CD14-positive monocyte (primary cell): ENCODE data around the gene EXOC6. TPM values are rescaled to one million over a fixed set of nuclear protein-coding genes. Genes with fewer than 3 reads are reported as not detected.

Experiments
- DNase-seq, 3 donors: peaks; one replicate each; pipeline ENCODE4 v3.0.0-alpha.2; 2011 to 2022
- H2AFZ ChIP-seq: 2 replicates; pipeline ENCODE4 v1.6.0; 2012; ENCODE audit warnings: mild to moderate bottlenecking, low read depth, low read length, inconsistent platforms; ENCODE audit not compliant: insufficient read depth, poor library complexity, severe bottlenecking
- H3K27ac ChIP-seq, 2 donors: 1 replicate in 1 of 2; 2 replicates in 1 of 2; pipeline ENCODE4 v1.5.1; 2012 to 2013; ENCODE audit warnings: low read length in 2 of 2, control low read depth in 1 of 2, inconsistent platforms in 1 of 2, low read depth in 1 of 2, mild to moderate bottlenecking in 1 of 2
- H3K27me3 ChIP-seq, 2 donors: one replicate each; pipeline versions ENCODE4 v1.6.0 to v1.6.1; 2011 to 2013; ENCODE audit warnings: low read length in 2 of 2; ENCODE audit not compliant: control insufficient read depth in 2 of 2, insufficient read depth in 2 of 2
- H3K36me3 ChIP-seq, 2 donors: replicated peaks in 1 of 2; 1 replicate in 1 of 2; 2 replicates in 1 of 2; pipeline versions ENCODE4 v1.5.1 to v1.6.1; 2012 to 2013; ENCODE audit warnings: low read length in 2 of 2, control low read depth in 1 of 2, inconsistent platforms in 1 of 2, mild to moderate bottlenecking in 1 of 2; ENCODE audit not compliant: insufficient read depth in 2 of 2, control insufficient read depth in 1 of 2
- H3K4me1 ChIP-seq, 2 donors: 1 replicate in 1 of 2; 2 replicates in 1 of 2; pipeline versions ENCODE4 v1.5.1 to v1.6.1; 2012 to 2013; ENCODE audit warnings: low read length in 2 of 2, control low read depth in 1 of 2, inconsistent platforms in 1 of 2, mild to moderate bottlenecking in 1 of 2, moderate library complexity in 1 of 2; ENCODE audit not compliant: insufficient read depth in 2 of 2, control insufficient read depth in 1 of 2
- H3K4me2 ChIP-seq: replicated peaks from 2 replicates; pipeline ENCODE3; 2012; ENCODE audit warnings: low read length, moderate library complexity, mild to moderate bottlenecking; ENCODE audit not compliant: poor library complexity, severe bottlenecking; ENCODE audit errors: extremely low read depth
- H3K4me3 ChIP-seq, 3 experiments: fragments of 200-600 bp in 1 of 3; sonication (generic) in 1 of 3; replicated peaks in 1 of 3; 1 replicate in 2 of 3; 2 replicates in 1 of 3; pipeline ENCODE4 v1.5.1; 2011 to 2013; ENCODE audit warnings: low read length in 3 of 3, mild to moderate bottlenecking in 3 of 3, control low read depth in 2 of 3, low read depth in 2 of 3, inconsistent platforms in 1 of 3, moderate library complexity in 1 of 3
- H3K79me2 ChIP-seq: 2 replicates; pipeline ENCODE4 v1.6.0; 2012; ENCODE audit warnings: mild to moderate bottlenecking, control low read depth, inconsistent platforms, low read length, moderate library complexity; ENCODE audit not compliant: insufficient read depth
- H3K9ac ChIP-seq: 2 replicates; pipeline ENCODE4 v1.6.0; 2017; ENCODE audit warnings: low read length, mild to moderate bottlenecking; ENCODE audit not compliant: insufficient read depth, poor library complexity, severe bottlenecking
- H3K9me3 ChIP-seq, 2 donors: replicated peaks in 1 of 2; 1 replicate in 1 of 2; 2 replicates in 1 of 2; pipeline versions ENCODE4 v1.5.1 to v1.6.1; 2012 to 2013; ENCODE audit warnings: low read length in 2 of 2, control low read depth in 1 of 2; ENCODE audit not compliant: control insufficient read depth in 1 of 2, insufficient read depth in 1 of 2
- H4K20me1 ChIP-seq: 2 replicates; pipeline ENCODE4 v1.6.0; 2012; ENCODE audit warnings: mild to moderate bottlenecking, low read length, control low read depth, moderate library complexity; ENCODE audit not compliant: insufficient read depth
- H3K27ac Mint-ChIP-seq, 7 donors: one replicate each; pipeline ENCODE4 v1.8.0; 2020; ENCODE audit warnings: mild to moderate bottlenecking in 7 of 7, mixed read lengths in 7 of 7, moderate library complexity in 6 of 7, inconsistent platforms in 2 of 7
- H3K27me3 Mint-ChIP-seq, 3 donors: one replicate each; pipeline ENCODE4 v1.8.0; 2021 to 2022; ENCODE audit warnings: low read depth in 3 of 3, mild to moderate bottlenecking in 3 of 3, mixed read lengths in 3 of 3, moderate library complexity in 3 of 3, inconsistent platforms in 1 of 3
- H3K36me3 Mint-ChIP-seq, 2 donors: one replicate each; pipeline ENCODE4 v1.8.0; 2020; ENCODE audit warnings: mixed read lengths in 2 of 2, inconsistent platforms in 1 of 2, mild to moderate bottlenecking in 1 of 2
- H3K4me1 Mint-ChIP-seq: one replicate; pipeline ENCODE4 v1.8.0; 2020; ENCODE audit warnings: mild to moderate bottlenecking, mixed read lengths
- H3K4me3 Mint-ChIP-seq, 2 donors: one replicate each; pipeline ENCODE4 v1.8.0; 2020; ENCODE audit warnings: mild to moderate bottlenecking in 2 of 2, mixed read lengths in 2 of 2, moderate library complexity in 1 of 2
- H3K9me3 Mint-ChIP-seq, 7 donors: one replicate each; pipeline ENCODE4 v1.8.0; 2020 to 2022; ENCODE audit warnings: mixed read lengths in 7 of 7, mild to moderate bottlenecking in 6 of 7, moderate library complexity in 6 of 7, inconsistent platforms in 2 of 7
- WGBS: methylation state at CpG from one replicate; pipeline ENCODE4 v1.1.5; 2013; ENCODE audit warnings: missing lambda C conversion rate; ENCODE audit not compliant: insufficient coverage; 5-methylcytosine and 5-hydroxymethylcytosine counted together
- intact Hi-C, 2 donors: fragments of 100-400 bp; cut with micrococcal nuclease; formaldehyde crosslinking; loops; one replicate each; pipeline versions ENCODE4 v1.15.0 to v1.15.1; 2023
- polyA plus RNA-seq, 3 donors: library from polyadenylated mRNA; depleted of rRNA in 1 of 3; unstranded in 2 of 3; stranded (reverse) in 1 of 3; fragments of 300-500 nt in 2 of 3; fragments of >200 nt in 1 of 3; fragmentation: Illumina TruSeq in 2 of 3; gene quantifications; 1 replicate in 2 of 3; 2 replicates in 1 of 3; pipeline ENCODE4 v1.2.3, GENCODE V29; 2012 to 2021
- TF ChIP-seq, protein P1 (sequence below): fragments of 200-600 bp; IDR thresholded peaks from one replicate; pipeline ENCODE4 v1.8.0; 2022; ENCODE audit warnings: antibody characterized with exemption, mild to moderate bottlenecking

EXOC6 gene
- polyA plus RNA-seq, 3 donors: 7.5 to 9.6 (median 8.3) TPM

DNA sequence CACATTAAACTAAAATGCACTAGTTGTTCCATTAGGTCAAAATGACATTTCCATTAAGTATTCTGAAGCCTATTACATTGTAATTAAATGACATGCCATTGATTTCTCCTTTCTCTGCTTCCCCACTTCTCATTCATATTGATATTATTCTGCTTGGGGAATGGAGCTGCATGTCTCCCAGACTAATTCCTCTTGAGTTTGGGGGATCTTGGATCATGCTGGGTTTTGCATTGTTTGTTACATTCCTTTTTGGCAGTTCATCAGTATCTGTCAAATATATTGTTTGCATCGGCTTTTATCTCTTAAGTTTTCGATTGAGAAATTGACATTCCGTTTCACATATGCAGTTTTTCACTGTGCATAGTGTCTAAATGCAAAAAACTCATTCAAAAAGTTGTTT lies 147.2 kb downstream of the EXOC6 start:
- intact Hi-C loops: no loop called here
- no peaks in the 10 kb centered on the region for H4K20me1 ChIP-seq
- H3K4me2 ChIP-seq: no peak overlapping the region
- no peaks in the 10 kb centered on the region for H3K4me1 ChIP-seq
- no peaks in the 10 kb centered on the region for H3K27me3 ChIP-seq
- Mint-ChIP-seq H3K27me3 (peaks cover 0 to 2% (median 0%) of the 10 kb centered on the region in 3 donors), H3K27ac (no peak overlapping the region), H3K36me3 (peaks cover 9 to 10% of the 10 kb centered on the region in 2 donors), H3K4me3 (no peak overlapping the region), H3K9me3 (no peaks in the 10 kb centered on the region), H3K4me1 (no peaks in the 10 kb centered on the region)
- no peak overlapping the region for H3K4me3 ChIP-seq
- TF ChIP-seq, protein P1, sequence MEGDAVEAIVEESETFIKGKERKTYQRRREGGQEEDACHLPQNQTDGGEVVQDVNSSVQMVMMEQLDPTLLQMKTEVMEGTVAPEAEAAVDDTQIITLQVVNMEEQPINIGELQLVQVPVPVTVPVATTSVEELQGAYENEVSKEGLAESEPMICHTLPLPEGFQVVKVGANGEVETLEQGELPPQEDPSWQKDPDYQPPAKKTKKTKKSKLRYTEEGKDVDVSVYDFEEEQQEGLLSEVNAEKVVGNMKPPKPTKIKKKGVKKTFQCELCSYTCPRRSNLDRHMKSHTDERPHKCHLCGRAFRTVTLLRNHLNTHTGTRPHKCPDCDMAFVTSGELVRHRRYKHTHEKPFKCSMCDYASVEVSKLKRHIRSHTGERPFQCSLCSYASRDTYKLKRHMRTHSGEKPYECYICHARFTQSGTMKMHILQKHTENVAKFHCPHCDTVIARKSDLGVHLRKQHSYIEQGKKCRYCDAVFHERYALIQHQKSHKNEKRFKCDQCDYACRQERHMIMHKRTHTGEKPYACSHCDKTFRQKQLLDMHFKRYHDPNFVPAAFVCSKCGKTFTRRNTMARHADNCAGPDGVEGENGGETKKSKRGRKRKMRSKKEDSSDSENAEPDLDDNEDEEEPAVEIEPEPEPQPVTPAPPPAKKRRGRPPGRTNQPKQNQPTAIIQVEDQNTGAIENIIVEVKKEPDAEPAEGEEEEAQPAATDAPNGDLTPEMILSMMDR: no peak
- peaks cover 5 to 16% of the 10 kb centered on the region in 2 donors for H3K36me3 ChIP-seq
- no peak overlapping the region for H2AFZ ChIP-seq
- H3K79me2 ChIP-seq: no peaks in the 10 kb centered on the region
- H3K9me3 ChIP-seq: no peaks in the 10 kb centered on the region
- no peak overlapping the region for H3K9ac ChIP-seq
- no peak for DNase-seq
- no peak overlapping the region for H3K27ac ChIP-seq
- WGBS: no CpG with 5 or more reads among the region's 3 CpGs

DNA sequence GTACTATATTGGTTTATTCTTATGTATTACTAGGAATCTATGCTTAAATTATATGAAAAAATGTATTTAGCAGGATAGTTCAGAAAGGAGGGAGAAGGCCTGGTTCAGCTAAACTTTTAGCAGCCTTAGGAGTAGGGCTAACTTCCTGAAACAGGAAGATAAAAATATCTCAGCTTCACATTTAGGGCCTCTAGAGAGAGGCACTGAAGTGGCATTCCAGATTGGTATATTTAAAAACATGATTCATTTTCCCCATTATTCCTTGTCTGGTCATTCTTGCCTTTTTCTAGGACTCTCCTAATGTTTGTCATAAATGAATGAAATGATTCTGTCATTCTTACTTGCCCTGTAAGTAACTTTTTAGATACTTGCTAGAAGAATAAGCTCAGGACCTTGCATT lies 149.3 kb downstream of the EXOC6 start:
- Histone ChIP-seq H3K9me3 (no peaks in the 10 kb centered on the region), H3K9ac (no peak overlapping the region), H3K36me3 (peaks cover 5 to 30% of the 10 kb centered on the region in 2 donors), H3K4me1 (no peaks in the 10 kb centered on the region), H3K4me2 (no peak overlapping the region), H3K27ac (no peak overlapping the region), H3K27me3 (no peaks in the 10 kb centered on the region), H3K79me2 (no peaks in the 10 kb centered on the region), H2AFZ (no peak overlapping the region), H4K20me1 (no peaks in the 10 kb centered on the region), H3K4me3 (no peak overlapping the region)
- intact Hi-C loops: no loop called here
- Mint-ChIP-seq H3K36me3 (peaks cover 12 to 25% of the 10 kb centered on the region in 2 donors), H3K4me3 (no peak overlapping the region), H3K4me1 (no peaks in the 10 kb centered on the region), H3K27ac (no peak overlapping the region), H3K9me3 (no peaks in the 10 kb centered on the region), H3K27me3 (peaks cover 0 to 2% (median 0%) of the 10 kb centered on the region in 3 donors)
- no peak for DNase-seq
- TF ChIP-seq, protein P1: no peak
